HG03159 (cell line): Measurements from ENCODE around the gene BICD1.

ENCODE experiments used
- ATAC-seq: cut with Tn5 transposase; IDR thresholded peaks from one replicate; pipeline ENCODE4 v1.9.1; 2021; ENCODE audit warnings: mild to moderate bottlenecking, moderate library complexity; ENCODE audit not compliant: unreplicated experiment

BICD1 gene

DNA sequence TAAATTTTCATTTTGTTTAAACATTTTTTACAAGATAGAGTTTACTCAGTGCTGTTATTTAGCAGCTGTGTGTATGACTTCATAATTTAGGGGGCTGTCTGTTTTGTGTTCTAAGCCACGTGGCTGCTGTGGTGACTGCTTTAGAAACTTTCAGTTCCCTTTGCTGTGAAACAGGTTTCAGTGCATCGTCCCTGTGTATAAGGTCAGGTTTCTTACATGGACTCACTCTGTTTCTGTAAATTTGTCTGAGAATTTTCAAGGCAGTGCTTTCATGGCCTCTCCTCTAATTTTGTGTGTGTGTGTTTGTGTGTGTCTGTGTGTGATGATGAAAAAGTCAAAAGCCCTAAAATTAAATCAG is 32.4 kb downstream of the BICD1 start:
- ATAC-seq, result peak; percentile 84

GRCh38 chr12:32140877-32141276 is 34.2 kb downstream of the BICD1 start:
- no peak for ATAC-seq

GRCh38 chr12:32145096-32145495 is 38.4 kb downstream of the BICD1 start:
- no peak for ATAC-seq

DNA sequence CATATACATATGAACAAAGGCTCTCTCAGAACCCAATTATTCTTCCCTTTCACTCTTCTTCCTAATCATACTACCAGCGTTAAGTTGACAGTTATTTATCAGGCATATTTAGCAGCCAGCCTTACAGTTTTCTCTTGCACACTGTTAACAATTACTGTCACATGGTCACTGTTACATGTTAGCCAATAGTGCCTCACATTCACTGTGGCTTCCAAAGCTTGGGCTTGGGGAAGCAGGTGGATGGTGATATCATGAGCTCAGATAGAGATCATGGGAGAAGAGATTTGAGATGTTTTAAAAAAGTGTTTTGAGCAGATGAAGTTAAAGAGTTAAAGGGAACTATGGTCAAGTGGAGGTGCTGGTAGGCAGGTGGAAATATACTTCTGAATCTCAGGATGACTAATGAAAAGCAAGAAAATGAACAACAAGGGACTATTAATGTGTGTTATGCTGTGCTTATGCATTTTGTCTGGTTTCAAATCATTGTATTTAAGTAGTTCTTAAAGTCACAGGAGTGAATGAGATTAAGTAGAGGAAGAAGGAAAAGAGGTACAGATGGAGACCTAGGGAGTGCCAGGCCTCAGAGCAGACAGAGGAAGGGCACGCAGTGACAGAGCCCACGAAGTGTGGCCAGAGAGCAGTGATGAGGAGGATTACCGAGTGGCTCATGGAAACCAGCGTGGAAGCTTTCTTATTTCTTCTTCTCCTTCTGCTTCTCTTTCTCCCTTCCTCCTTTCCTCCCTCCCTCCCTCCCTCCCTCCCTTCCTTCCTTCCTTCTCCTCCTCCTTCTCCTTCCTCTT is 39.6 kb downstream of the BICD1 start:
- ATAC-seq, result peak; percentile 75

GRCh38 chr12:32148372-32148771 is 41.7 kb downstream of the BICD1 start:
- ATAC-seq, result no peak

DNA sequence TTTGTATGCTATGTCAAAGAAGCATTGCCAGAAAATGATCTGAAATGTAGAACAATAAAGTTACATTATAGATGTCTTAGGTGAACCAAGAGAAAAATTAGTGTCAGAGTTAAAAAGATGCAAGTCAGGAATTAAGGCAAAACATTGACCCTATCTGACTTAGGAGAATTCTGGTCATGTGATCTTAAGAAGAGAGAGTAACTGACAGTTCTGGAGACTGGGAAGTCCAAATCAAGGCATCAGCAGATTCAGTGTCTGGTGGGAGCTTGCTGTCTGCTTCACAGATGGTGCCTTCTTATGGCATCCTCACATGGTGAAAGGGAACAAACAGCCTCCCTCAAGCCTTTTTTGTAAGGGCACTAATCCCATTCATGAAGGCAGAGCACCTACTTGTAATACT is 42.8 kb downstream of the BICD1 start:
- no peak for ATAC-seq

- no peak for ATAC-seq
Measured at GRCh38 chr12:32151086-32151485, 44.4 kb downstream of the BICD1 start.

- ATAC-seq, result no peak
Measured at GRCh38 chr12:32151552-32151951, 44.9 kb downstream of the BICD1 start.

DNA sequence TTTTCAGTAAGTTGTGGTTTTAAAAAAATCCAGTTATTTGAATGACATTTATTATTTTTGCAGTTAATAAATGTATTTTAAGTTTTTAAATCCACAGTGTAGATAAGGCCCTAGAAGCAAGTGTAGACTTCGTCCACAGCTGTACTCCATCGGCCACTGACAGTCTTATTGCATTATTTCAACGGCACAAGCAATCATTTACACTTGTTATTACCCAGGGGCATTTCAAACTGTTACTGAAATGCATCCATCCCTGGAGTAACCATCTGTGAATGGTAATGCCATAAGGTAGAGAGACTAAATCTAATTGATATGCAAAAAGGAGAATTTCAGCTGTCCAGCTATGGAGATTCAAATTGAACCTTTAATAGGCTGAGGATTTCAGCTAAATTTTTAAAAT is 48.4 kb downstream of the BICD1 start:
- ATAC-seq, result no peak

DNA sequence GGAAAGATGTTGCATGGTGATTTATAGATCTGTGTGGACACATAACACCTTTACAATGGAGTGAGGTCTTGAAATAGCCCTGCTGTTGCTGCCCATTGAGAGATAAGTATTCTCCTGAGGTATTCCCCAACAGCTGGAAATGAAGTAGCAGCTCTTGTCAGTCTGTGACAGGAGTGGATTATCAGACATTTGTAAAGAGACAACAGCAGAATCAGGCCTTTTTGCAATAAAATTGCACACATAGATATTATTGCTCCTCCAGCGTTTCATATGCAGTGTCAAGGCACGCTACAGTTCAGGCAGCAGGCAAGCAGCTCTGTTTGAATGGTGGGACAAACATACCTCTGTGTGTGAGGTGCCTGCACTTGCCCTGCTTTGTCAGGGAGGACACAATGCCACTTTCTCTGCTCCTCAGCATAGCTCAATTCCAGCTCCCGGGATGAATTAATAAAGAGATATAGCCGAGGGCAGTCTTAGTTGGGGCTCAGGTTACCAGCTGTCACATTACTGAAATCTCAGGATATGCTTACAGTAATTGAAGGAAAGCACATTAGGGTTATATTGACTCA is 49.4 kb downstream of the BICD1 start:
- ATAC-seq, result no peak

- no peak for ATAC-seq
Measured at GRCh38 chr12:32158525-32158924, 51.9 kb downstream of the BICD1 start.

- ATAC-seq, result no peak
Measured at GRCh38 chr12:32159381-32159780, 52.7 kb downstream of the BICD1 start.

GRCh38 chr12:32159925-32160324 is 53.3 kb downstream of the BICD1 start:
- no peak for ATAC-seq

- ATAC-seq, result no peak
Measured at GRCh38 chr12:32161058-32161457, 54.4 kb downstream of the BICD1 start.

- ATAC-seq, result no peak
Measured at GRCh38 chr12:32163596-32163995, 56.9 kb downstream of the BICD1 start.

GRCh38 chr12:32166510-32166909 is 59.9 kb downstream of the BICD1 start:
- ATAC-seq, result no peak

- no peak for ATAC-seq
Measured at GRCh38 chr12:32170437-32170998, 63.9 kb downstream of the BICD1 start.

DNA sequence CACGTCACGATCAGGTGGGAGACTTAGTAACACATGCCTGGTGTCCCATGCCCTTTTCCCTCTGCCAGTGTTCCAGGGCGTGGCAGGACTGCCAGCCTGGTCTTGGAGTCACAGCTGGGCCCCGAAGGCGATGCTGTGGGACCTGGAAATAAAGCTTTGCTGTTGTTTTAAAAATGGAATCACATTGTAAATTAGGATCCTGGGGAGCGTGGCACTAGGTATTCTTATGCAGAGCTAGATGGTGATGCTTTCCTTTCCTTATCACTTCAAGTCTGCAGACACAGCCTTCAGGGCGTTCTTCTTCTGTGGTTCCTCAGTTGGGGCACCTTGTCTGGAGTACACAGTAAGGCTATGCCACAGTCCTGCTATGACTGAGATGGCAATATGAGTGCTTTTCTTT is 64.6 kb downstream of the BICD1 start:
- no peak for ATAC-seq

GRCh38 chr12:32176606-32177005 is 70.0 kb downstream of the BICD1 start:
- no peak for ATAC-seq

GRCh38 chr12:32178341-32179010 is 71.8 kb downstream of the BICD1 start:
- no peak for ATAC-seq

- no peak for ATAC-seq
Measured at GRCh38 chr12:32179011-32179395, 72.4 kb downstream of the BICD1 start.
